GM06990 (cell line): ENCODE results near the gene TRAPPC14.

Experiments
- DNase-seq: peaks from one replicate; pipeline ENCODE4 v3.0.0-alpha.2; 2011; ENCODE audit not compliant: insufficient read length; ENCODE audit errors: extremely low read depth
- H3K27me3 ChIP-seq: replicated peaks from 2 replicates; pipeline ENCODE4 v1.6.0; 2011; ENCODE audit warnings: low read length; ENCODE audit not compliant: control insufficient read depth, insufficient read depth
- H3K36me3 ChIP-seq: 2 replicates; pipeline ENCODE4 v1.5.1; 2011; ENCODE audit warnings: low read length; ENCODE audit not compliant: control insufficient read depth, insufficient read depth
- H3K4me3 ChIP-seq: replicated peaks from 2 replicates; pipeline ENCODE4 v1.5.1; 2011; ENCODE audit warnings: low read depth, mild to moderate bottlenecking, control low read depth, low read length
- TF ChIP-seq, protein P1 (sequence below): IDR thresholded peaks from 2 replicates; pipeline ENCODE4 v1.5.1; 2011; ENCODE audit warnings: low read length, control low read depth, mild to moderate bottlenecking, inconsistent platforms; ENCODE audit not compliant: insufficient read depth, poor library complexity, severe bottlenecking

The TRAPPC14 gene

DNA sequence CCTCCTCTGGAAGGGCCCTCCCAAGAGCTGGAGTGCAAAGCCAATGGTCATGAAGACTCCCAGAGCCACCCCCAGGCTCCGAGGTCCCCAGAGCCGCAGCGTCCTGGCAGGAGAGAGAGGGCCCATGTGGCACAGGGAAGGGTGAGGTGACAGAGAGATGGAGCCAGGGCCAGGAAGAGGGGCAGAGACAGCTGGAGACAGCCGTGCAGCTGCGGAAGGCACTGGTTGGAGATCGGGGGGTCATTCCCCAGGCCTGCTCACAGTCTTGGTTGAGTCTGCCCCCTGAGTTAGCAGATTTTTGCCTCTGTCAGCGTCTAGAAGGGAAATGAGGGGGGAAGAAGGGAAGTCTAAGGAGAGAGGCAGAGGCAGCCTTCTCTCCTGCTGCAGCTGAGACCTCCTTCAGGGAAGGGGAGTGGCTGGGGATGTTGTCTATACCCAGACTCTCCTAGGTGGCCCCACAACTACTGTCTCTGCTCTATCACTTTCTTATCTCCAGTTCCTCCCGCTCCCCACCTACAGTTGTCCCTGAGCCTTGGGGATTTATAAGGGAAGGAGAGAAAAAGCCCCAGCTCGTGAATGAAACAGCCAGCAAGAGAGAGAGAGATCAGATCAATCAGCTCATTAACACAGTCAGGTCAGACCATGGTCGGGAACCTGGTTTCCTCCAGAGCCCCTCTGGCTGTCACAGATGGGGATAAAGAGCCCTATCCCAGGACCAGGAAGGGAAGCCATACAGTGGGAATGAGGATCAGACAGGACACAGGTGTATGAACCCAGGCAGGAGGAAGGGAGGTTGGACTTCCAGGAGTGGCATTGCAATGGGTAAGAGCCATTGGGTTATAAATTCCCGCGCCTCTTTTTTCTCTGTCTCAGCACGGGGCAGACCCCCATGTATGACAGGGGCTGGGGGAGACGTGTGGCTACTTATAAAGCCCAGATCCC, 8.7 kb upstream of the TRAPPC14 start:
- Histone ChIP-seq H3K4me3 (no peak overlapping the region), H3K27me3 (peaks cover 1% of the 10 kb centered on the region), H3K36me3 (no peaks in the 10 kb centered on the region)
- TF ChIP-seq, protein P1, sequence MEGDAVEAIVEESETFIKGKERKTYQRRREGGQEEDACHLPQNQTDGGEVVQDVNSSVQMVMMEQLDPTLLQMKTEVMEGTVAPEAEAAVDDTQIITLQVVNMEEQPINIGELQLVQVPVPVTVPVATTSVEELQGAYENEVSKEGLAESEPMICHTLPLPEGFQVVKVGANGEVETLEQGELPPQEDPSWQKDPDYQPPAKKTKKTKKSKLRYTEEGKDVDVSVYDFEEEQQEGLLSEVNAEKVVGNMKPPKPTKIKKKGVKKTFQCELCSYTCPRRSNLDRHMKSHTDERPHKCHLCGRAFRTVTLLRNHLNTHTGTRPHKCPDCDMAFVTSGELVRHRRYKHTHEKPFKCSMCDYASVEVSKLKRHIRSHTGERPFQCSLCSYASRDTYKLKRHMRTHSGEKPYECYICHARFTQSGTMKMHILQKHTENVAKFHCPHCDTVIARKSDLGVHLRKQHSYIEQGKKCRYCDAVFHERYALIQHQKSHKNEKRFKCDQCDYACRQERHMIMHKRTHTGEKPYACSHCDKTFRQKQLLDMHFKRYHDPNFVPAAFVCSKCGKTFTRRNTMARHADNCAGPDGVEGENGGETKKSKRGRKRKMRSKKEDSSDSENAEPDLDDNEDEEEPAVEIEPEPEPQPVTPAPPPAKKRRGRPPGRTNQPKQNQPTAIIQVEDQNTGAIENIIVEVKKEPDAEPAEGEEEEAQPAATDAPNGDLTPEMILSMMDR, result no peak
- DNase-seq, result no peak

DNA sequence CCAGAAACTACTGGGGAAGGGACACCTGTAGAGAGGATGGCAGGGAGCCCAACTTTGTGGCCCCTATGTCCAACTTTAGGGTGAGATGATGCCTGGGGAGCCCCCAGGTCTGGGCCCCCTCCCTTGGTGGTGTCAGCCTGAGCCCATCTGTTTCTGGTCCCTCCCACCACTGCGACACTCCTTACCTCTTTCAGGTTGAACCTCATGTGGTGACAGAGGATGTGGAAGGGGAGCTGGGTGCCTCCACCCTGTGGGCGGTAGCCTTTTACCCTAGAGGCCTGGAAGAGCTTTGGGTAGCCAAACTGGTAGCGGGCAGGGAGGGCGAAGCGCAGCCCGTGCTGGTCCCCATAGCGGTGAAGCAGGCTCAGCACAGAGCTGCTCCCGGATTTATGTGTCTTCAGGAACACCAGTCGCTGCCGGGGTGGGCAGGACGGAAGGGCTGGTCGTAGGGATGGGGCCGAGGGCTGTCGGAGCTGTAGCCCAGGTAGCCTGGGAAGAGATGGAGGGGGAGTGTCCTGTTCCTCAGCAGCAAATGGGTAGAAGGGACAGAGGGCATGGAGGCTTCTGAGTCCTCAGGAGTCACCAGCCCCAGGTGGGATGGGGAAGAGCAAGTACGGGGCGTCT, 7.9 kb upstream of the TRAPPC14 start:
- peaks cover 1% of the 10 kb centered on the region for H3K27me3 ChIP-seq
- TF ChIP-seq, protein P1, result no peak
- H3K4me3 ChIP-seq, result no peak overlapping the region
- DNase-seq, result no peak
- no peaks in the 10 kb centered on the region for H3K36me3 ChIP-seq

DNA sequence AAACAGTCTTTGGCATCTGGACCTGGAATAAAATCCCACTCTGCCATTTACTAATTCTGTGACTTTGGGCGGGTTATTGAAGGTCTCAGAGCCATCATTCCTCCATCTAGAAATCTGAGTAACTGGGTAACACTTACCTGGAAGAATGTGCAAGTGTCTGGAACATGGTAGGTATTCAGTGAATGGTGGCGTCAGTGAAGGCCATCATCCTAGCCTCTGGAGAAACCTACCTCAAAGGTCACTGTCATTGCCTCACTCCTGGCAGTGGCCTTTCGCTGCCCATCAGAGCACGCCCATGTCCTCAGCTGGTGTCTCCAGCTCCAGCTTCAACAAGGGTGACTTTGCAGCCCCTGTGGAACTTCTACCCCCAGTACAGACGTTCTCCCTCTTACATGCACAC, 5.3 kb upstream of the TRAPPC14 start:
- H3K4me3 ChIP-seq, result no peak overlapping the region
- TF ChIP-seq, protein P1, result no peak
- peaks cover 1% of the 10 kb centered on the region; the same call in 1 of the 2 replicates for H3K27me3 ChIP-seq
- DNase-seq, result no peak
- no peaks in the 10 kb centered on the region for H3K36me3 ChIP-seq

DNA sequence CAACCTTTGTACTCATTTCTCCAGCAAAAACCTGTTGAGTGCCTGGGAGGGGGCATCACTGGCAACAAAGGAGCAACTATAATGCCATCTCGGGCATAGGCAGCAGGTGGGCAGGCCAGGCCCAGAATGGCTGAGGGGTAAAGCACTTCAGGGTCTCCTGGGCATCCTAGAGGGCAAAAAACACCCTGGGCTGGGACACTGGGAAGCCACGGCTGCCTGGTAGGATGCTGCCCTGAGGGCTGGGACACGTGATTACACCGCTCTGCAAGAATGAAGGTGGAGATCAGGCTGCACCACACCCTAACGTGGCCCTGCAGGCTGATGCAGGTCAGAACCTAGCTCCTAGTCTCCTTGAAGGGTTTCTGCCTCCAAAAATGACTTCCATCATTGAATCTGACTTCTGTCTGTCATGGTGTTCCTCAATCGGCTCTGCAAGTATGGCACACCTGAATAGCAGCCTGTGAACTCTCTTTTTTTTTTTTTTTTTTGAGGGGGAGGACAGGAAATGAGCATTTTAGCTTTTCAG, 4.5 kb upstream of the TRAPPC14 start:
- TF ChIP-seq, protein P1, result no peak
- Histone ChIP-seq H3K4me3 (no peak overlapping the region), H3K27me3 (peaks cover 1% of the 10 kb centered on the region; the same call in 1 of the 2 replicates), H3K36me3 (no peaks in the 10 kb centered on the region)
- no peak for DNase-seq

DNA sequence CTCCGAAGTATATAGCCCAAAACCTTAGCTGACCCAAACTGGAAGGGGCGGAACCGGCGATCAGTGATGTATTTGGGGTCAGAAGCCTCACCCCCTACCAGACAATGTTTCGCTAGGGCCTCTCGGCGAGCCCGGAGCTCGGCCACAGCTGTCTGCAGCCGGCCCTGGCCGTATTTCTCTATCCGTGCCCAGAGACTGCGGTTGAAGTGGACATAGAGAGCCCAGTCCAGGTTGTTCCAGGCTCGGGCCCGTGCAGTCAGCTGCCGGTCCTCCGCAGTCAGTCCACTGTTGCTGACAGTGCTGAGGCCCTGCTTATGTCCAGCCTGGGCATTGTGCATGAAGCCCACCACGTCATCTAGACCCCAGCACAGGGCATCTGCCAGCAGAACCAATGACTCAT, 1.5 kb upstream of the TRAPPC14 start:
- no peak for DNase-seq
- H3K27me3 ChIP-seq, result no peaks in the 10 kb centered on the region
- TF ChIP-seq, protein P1, result no peak
- H3K36me3 ChIP-seq, result peaks cover 18% of the 10 kb centered on the region
- H3K4me3 ChIP-seq, result no peak overlapping the region
